DMS 273 treated with DMSO at 0.1 percent for 48 hours (cell line): Measurements from ENCODE around the gene OR7C1.
"Not testable (repeated sequence)": the region's sequence is repeated elsewhere in the genome, so short reads cannot be mapped to it uniquely, and the experiment has no call there.

Experiments used
- DNase-seq: peaks from one replicate; lab custom pipeline; 2025; lab: John Stamatoyannopoulos, UW

Gene OR7C1

GRCh38 chr19:14835011-14835410, at the start of gene OR7C1, which contains the start of gene OR7A5:
Gene OR7C1, minus strand, starts transcription at chr19:14835185. Its CDS starts 35,049 bp downstream, at chr19:14800136.
Gene OR7A5, minus strand, starts transcription at chr19:14835185. Its CDS starts 6,944 bp downstream, at chr19:14828241.
- DNase-seq: no peak

- DNase-seq: no peak
Observed at GRCh38 chr19:14871619-14872230, 36.7 kb upstream of the OR7C1 start.

GRCh38 chr19:14868497-14868896, 33.5 kb upstream of the OR7C1 start:
- DNase-seq: no peak

GRCh38 chr19:14848822-14849221, 13.8 kb upstream of the OR7C1 start, which contains the start of gene OR7A10:
Gene OR7A10, minus strand, starts transcription at chr19:14848922. Its CDS starts 7,045 bp downstream, at chr19:14841877.
- DNase-seq: no peak

GRCh38 chr19:14843578-14843977, 8.6 kb upstream of the OR7C1 start:
- no peak for DNase-seq

- no peak for DNase-seq
Observed at GRCh38 chr19:14843169-14843568, 8.2 kb upstream of the OR7C1 start.

- DNase-seq: no peak
Observed at GRCh38 chr19:14840206-14840605, 5.2 kb upstream of the OR7C1 start.

GRCh38 chr19:14837391-14837790, 2.4 kb upstream of the OR7C1 start:
- DNase-seq: no peak

GRCh38 chr19:14830702-14831101, 4.3 kb downstream of the OR7C1 start:
- DNase-seq: no peak

GRCh38 chr19:14826006-14826405, 9.0 kb downstream of the OR7C1 start:
- DNase-seq: no peak

GRCh38 chr19:14821937-14822336, 13.0 kb downstream of the OR7C1 start:
- DNase-seq: no peak

- no peak for DNase-seq
Observed at GRCh38 chr19:14818588-14818987, 16.4 kb downstream of the OR7C1 start.

- DNase-seq: no peak
Observed at GRCh38 chr19:14817052-14817451, 17.9 kb downstream of the OR7C1 start.

GRCh38 chr19:14814982-14815652, 19.9 kb downstream of the OR7C1 start:
- no peak for DNase-seq

- DNase-seq: no peak
Observed at GRCh38 chr19:14809272-14810057, 25.5 kb downstream of the OR7C1 start.

- no peak for DNase-seq
Observed at GRCh38 chr19:14804765-14805164, 30.2 kb downstream of the OR7C1 start.

- DNase-seq: no peak
Observed at GRCh38 chr19:14798760-14799159, 36.2 kb downstream of the OR7C1 start.

- DNase-seq: no peak
Observed at GRCh38 chr19:14796021-14796420, 39.0 kb downstream of the OR7C1 start.

- DNase-seq: no peak
Observed at GRCh38 chr19:14795078-14795721, 39.8 kb downstream of the OR7C1 start.

- DNase-seq: not testable (repeated sequence)
Observed at GRCh38 chr19:14792250-14792649, 42.7 kb downstream of the OR7C1 start.

GRCh38 chr19:14786421-14786851, 48.5 kb downstream of the OR7C1 start:
- no peak for DNase-seq

GRCh38 chr19:14785102-14785793, 49.7 kb downstream of the OR7C1 start:
- not testable (repeated sequence) for DNase-seq
